ENCODE measurements around the gene CTBP1. TPM values are rescaled to one million over a fixed set of nuclear protein-coding genes. Genes with fewer than 3 reads are reported as not detected.

CTBP1 gene
- total RNA-seq, 1 experiment from 2014 or later: 136 TPM

- H4K20me1 ChIP-seq (ENCODE audit: control insufficient read depth, insufficient read depth, insufficient read length): no peaks in the 10 kb centered on the region
- H4K91ac ChIP-seq (ENCODE audit: insufficient read length, low read depth, low read length): no peak overlapping the region
- no peak overlapping the region for H3K4me3 Mint-ChIP-seq
These were observed 79.2 kb downstream of the CTBP1 start for GRCh38 chr4:1169691-1170096.

More at GRCh38 chr4:1169691-1170096, 79.2 kb downstream of the CTBP1 start:
- H3K23me2 ChIP-seq (ENCODE audit: insufficient read length, low read depth, low read length, poor library complexity, severe bottlenecking): peaks cover 11% of the 10 kb centered on the region
- H2BK12ac ChIP-seq (ENCODE audit: insufficient read length, low read depth, low read length): no peak overlapping the region
- no peak overlapping the region for H2BK120ac ChIP-seq (ENCODE audit: low read depth, low read length, poor library complexity, severe bottlenecking)
- H3K79me1 ChIP-seq (ENCODE audit: insufficient read depth, low read depth, low read length, poor library complexity, severe bottlenecking): no peaks in the 10 kb centered on the region
- no peaks in the 10 kb centered on the region; a peak in 2 of 5 replicates for H3K9me3 Mint-ChIP-seq
- no peaks in the 10 kb centered on the region for H3K9me3 ChIP-seq (ENCODE audit: control insufficient read depth, low read depth, low read length)
- no peak overlapping the region for H3K9ac ChIP-seq (ENCODE audit: extremely low read depth, insufficient read length, low read length)
- no peak overlapping the region for H2AK5ac ChIP-seq (ENCODE audit: insufficient read length, low read length)
- no peak overlapping the region for H3K27ac ChIP-seq (ENCODE audit: insufficient read length, low read depth, low read length)
- H3K36me3 Mint-ChIP-seq (ENCODE audit: insufficient read depth in 1 of 3, low read depth in 3 of 3): peaks cover 0 to 2% (median 1%) of the 10 kb centered on the region in 3 experiments; a peak in 3 of 7 replicates
- H3K23ac ChIP-seq (ENCODE audit: insufficient read length, low read depth, low read length): no peak overlapping the region
- no peak overlapping the region for H3K56ac ChIP-seq (ENCODE audit: insufficient read length, low read depth, low read length)
- H3K27ac Mint-ChIP-seq: no peak overlapping the region
- H4K8ac ChIP-seq (replicated peaks; ENCODE audit: insufficient read length, low read depth, low read length): no peak overlapping the region
- H2AFZ ChIP-seq (ENCODE audit: low read length): no peak overlapping the region
- no CpG with 5 or more reads among the region's 13 CpGs for WGBS (ENCODE audit: extremely low coverage, insufficient read length, low lambda C conversion rate)
- H3K4me2 ChIP-seq (ENCODE audit: insufficient read depth, insufficient read length, low read length): no peak overlapping the region
- H3K27me3 Mint-ChIP-seq (ENCODE audit: low read depth): peaks cover 92% of the 10 kb centered on the region
- H4K5ac ChIP-seq (ENCODE audit: insufficient read length, low read depth, low read length): no peak overlapping the region
- H3K18ac ChIP-seq (ENCODE audit: insufficient read length, low read depth, low read length): no peak overlapping the region
- H3K4me1 ChIP-seq (ENCODE audit: insufficient read depth, low read length): no peaks in the 10 kb centered on the region
- no peak overlapping the region for H2BK15ac ChIP-seq (ENCODE audit: low read depth, low read length)
- H2BK20ac ChIP-seq (ENCODE audit: low read depth, low read length, poor library complexity, severe bottlenecking): no peak overlapping the region
- H3K4me1 Mint-ChIP-seq: peaks cover 4 to 10% of the 10 kb centered on the region in 2 experiments; a peak in 3 of 4 replicates
- TF ChIP-seq CTCF (conservative IDR thresholded peaks at IDR 0.05): no peak
- H3K4ac ChIP-seq (ENCODE audit: low read depth, low read length): no peak overlapping the region
- H2BK5ac ChIP-seq (ENCODE audit: insufficient read length, low read length): no peak overlapping the region
- no peak for DNase-seq
- no peaks in the 10 kb centered on the region for H3K79me2 ChIP-seq (ENCODE audit: insufficient read depth, low read length)
- H3K27me3 ChIP-seq (ENCODE audit: insufficient read depth, low read length): peaks cover 48% of the 10 kb centered on the region; the same call in 1 of the 2 replicates
- no peak overlapping the region for H3K14ac ChIP-seq (ENCODE audit: insufficient read depth, low read length)
- H3T11ph ChIP-seq (ENCODE audit: low read length): no peak overlapping the region

All from H9 (cell line).